Ovary (tissue), 3 donors: ENCODE data around the gene AFF1.

Experiments used
- EP300 ChIP-seq: sonication (generic); formaldehyde crosslinking; IDR thresholded peaks from one replicate; pipeline ENCODE4 v1.6.1; 2017; ENCODE audit warnings: antibody characterized with exemption
- POLR2A ChIP-seq: fragments of 450-650 bp; IDR thresholded peaks from one replicate; pipeline ENCODE4 v1.6.1; 2017; ENCODE audit warnings: antibody characterized with exemption, mild to moderate bottlenecking, moderate library complexity
- TF ChIP-seq, protein P1 (sequence below), 3 donors: fragments of 450-650 bp in 2 of 3; fragments of 200-600 bp in 1 of 3; IDR thresholded peaks; one replicate each; pipeline versions ENCODE4 v1.5.1 to v1.8.0; 2016 to 2022; ENCODE audit warnings: antibody characterized with exemption in 3 of 3, mild to moderate bottlenecking in 1 of 3
- donor health status: DM: no; HTN: no; CAD: no.

GRCh38 chr4:87017580-87018342, 83.0 kb downstream of the AFF1 start:
- TF ChIP-seq, protein P1, sequence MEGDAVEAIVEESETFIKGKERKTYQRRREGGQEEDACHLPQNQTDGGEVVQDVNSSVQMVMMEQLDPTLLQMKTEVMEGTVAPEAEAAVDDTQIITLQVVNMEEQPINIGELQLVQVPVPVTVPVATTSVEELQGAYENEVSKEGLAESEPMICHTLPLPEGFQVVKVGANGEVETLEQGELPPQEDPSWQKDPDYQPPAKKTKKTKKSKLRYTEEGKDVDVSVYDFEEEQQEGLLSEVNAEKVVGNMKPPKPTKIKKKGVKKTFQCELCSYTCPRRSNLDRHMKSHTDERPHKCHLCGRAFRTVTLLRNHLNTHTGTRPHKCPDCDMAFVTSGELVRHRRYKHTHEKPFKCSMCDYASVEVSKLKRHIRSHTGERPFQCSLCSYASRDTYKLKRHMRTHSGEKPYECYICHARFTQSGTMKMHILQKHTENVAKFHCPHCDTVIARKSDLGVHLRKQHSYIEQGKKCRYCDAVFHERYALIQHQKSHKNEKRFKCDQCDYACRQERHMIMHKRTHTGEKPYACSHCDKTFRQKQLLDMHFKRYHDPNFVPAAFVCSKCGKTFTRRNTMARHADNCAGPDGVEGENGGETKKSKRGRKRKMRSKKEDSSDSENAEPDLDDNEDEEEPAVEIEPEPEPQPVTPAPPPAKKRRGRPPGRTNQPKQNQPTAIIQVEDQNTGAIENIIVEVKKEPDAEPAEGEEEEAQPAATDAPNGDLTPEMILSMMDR (IDR thresholded peaks at IDR 0.05): no peak
- TF ChIP-seq EP300: no peak
- no peak for TF ChIP-seq POLR2A
